AG10803 (cell line): ENCODE results near the gene TMEM72.

ENCODE experiments used
- DNase-seq: peaks from one replicate; pipeline ENCODE4 v3.0.0; 2010; ENCODE audit warnings: low read depth
- H3K4me3 ChIP-seq: 2 replicates; pipeline ENCODE4 v1.5.1; 2011; ENCODE audit warnings: mild to moderate bottlenecking, low read length, control low read depth
- TF ChIP-seq, protein P1 (sequence below): conservative IDR thresholded peaks from 2 replicates; pipeline ENCODE4 v1.5.1; 2011; ENCODE audit warnings: mild to moderate bottlenecking, low read length, control low read depth, inconsistent platforms

The TMEM72 gene

DNA sequence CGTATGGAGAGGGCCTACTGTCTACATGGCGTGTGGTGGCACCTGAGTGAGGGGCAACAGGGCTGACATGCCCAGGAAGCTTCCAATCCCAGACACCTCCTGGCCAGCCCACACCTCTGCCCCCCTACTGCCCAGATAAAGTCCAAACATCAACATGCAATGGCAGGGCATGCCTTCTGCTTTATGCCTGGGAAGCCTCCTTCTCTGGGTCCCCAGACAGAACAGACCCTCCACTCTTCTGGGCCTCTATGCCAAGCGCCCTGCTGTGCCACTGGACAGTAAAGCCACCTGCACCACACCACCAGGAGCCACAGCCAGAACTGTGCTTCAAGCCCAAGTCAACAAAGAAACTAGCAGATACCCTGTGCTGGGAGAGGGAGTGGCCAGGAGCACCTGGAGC, 12.5 kb downstream of the TMEM72 start:
- TF ChIP-seq, protein P1, sequence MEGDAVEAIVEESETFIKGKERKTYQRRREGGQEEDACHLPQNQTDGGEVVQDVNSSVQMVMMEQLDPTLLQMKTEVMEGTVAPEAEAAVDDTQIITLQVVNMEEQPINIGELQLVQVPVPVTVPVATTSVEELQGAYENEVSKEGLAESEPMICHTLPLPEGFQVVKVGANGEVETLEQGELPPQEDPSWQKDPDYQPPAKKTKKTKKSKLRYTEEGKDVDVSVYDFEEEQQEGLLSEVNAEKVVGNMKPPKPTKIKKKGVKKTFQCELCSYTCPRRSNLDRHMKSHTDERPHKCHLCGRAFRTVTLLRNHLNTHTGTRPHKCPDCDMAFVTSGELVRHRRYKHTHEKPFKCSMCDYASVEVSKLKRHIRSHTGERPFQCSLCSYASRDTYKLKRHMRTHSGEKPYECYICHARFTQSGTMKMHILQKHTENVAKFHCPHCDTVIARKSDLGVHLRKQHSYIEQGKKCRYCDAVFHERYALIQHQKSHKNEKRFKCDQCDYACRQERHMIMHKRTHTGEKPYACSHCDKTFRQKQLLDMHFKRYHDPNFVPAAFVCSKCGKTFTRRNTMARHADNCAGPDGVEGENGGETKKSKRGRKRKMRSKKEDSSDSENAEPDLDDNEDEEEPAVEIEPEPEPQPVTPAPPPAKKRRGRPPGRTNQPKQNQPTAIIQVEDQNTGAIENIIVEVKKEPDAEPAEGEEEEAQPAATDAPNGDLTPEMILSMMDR = no peak
- DNase-seq = no peak

DNA sequence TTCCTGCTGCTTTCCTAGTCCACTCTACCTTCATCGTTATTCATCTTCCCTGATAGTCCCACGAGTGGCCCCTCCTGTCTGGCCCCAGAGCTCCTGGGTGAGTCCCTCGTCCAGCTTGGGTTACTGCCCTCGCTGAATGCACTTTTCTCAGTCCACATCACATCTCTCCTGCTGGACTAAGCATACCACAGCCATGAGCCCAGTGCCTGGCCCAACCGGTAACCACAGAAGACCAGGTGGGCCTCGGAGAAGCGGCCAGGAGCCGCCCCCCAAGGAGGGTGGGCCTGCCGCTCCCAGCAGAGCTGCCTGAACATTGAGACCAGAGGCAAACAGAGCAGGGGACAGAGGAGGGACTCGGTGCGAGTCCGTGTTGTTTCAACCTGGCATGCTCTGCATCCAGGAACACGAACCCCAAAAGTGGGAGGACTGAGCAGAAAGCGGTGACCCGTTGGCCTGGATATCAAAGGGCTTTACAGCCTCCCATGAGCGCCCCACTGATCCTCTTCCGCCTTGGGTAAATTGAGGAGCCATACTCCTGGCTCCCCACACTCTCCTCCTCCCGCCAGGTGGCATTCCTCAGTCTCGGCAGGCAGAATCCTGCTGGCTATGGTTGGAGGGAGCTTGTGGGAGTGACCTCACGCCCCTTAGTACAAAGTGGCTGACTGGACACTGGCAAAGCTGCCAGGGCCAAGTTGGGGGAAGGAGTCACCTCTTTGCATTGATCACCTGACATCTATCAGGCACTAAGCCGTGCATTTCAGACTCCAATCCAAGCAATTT, 13.3 kb downstream of the TMEM72 start:
- TF ChIP-seq, protein P1 = no peak
- no peak overlapping the region for H3K4me3 ChIP-seq
- no peak for DNase-seq

More for the DNA sequence above, 12.5 kb downstream of the TMEM72 start:
- H3K4me3 ChIP-seq = no peak overlapping the region

DNA sequence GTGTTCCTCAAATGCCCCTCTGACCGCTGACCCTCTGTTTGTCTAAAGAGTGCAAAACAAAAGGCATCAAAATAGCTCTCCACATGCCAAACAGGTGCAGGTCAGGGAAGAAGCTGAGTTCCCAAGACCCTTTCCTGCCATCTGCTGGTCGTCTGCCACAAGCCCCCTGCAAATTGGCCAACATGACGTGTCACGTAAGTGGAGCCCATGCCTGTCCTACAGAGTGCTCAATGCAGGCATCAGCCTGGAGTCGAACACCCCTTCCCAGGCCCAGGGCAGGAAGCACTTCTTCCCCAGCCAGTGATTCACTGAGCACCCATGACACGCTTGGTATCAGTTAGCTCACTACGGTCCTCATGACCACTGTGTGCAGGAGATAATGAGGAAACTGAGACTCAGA, 14.1 kb downstream of the TMEM72 start:
- no peak overlapping the region for H3K4me3 ChIP-seq
- DNase-seq = no peak
- TF ChIP-seq, protein P1 = no peak

DNA sequence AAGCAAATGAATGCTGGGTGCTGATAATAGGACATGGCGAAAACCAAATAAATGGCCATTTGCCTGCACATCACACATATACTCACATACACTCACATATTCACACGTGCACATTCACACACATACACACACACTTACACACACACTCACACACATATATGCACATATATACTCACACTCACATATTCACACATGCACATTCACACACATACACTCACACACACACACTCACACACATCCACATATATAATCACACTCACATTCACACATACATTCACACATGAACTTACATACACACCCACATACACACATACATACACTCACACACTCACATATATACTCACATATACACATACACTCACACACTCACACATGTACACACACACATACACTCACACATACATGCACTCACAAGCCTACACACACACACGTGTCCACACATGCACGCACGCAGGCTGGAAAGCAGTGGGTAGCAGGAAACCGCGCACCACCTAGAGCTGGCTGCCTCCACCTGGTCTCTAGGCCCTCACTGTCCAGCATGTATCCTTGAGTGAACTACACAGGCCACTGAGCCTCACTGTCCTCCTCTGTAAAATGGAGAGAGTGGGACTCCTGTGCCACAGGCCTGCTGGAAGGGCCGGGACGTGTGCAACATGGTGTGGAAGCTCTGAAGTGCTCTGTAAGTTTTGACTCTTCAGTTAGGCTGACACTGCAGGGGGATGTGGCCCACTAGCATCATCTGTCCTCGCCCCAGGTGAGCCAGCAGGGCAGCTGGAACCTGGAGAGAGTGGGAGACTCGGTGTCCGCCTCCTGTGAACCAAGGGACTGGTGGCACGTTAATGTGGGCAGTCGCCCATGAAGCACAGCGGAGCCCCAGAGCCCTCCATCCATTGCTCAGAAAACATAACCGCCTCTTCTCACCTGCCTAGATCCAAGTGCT, 14.9 kb downstream of the TMEM72 start:
- no peak overlapping the region for H3K4me3 ChIP-seq
- no peak for DNase-seq
- TF ChIP-seq, protein P1 = no peak

DNA sequence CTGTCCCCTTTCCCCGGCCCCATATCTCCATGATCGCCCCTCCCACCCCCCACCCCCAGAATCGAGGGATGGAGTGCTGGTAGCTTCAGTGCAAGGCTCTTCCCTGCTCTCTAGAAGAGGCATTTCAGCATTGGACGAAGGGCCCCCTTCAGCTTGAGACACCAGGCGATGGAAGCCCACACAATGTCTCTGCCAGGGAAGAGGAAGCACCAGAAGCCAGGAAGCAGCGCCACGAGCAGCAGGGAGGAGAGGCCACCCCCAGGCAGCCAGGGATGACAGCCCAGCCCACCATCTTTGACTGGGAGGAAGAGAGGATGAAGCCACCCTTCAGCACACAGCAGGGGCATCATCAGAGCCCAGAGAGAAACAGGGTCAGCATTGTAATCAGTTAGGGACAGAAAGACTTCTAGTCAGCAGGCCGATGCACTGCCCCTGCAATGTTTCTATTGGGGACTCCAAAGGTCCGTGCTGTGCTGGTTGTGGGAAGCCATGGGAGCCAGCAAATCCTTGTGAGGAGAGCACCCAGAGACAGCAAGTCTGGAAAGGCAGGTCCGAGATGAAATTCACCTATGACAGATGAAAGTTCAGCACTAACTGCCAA, 15.7 kb downstream of the TMEM72 start:
- no peak for DNase-seq
- no peak overlapping the region for H3K4me3 ChIP-seq
- TF ChIP-seq, protein P1 = no peak

DNA sequence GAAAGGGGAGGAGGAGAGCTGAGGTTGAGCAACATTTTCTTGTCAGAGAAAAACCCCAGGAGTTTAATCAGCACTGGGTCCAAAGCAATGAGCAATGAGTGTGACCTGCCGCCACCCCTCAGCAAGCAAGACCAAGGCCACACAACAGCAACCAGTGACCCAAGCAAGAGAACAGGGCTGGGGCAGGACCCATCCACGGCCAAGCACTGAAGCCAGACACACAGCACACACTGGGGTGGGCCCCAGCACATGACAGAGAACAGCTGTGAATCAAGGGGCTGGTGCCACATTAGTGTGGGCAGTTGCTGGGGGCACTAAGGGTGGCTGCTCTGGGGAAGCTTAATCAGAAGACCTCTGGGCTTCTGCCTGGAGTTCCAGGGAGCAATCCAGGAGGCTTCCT, 16.2 kb downstream of the TMEM72 start:
- TF ChIP-seq, protein P1 = no peak
- no peak overlapping the region for H3K4me3 ChIP-seq
- peak; percentile 10 for DNase-seq
